HepG2 (cell line): Measurements from ENCODE around the gene DUS1L. TPM values are rescaled to one million over a fixed set of nuclear protein-coding genes. Genes with fewer than 3 reads are reported as not detected.
A peak's percentile ranks its signal among the peaks of the same experiment; 100 is the strongest.

Experiments used
- FUBP1 ChIP-seq: sonication (generic); formaldehyde crosslinking; IDR thresholded peaks from 2 replicates; pipeline ENCODE4 v1.5.1; 2020; ENCODE audit warnings: missing genetic modification reagents, mild to moderate bottlenecking, borderline replicate concordance
- PPARG ChIP-seq: conservative IDR thresholded peaks from 2 replicates; pipeline ENCODE4 v1.6.1; 2016; ENCODE audit warnings: missing biosample characterization, missing genetic modification reagents
- PRDM15 ChIP-seq: sonication (generic); formaldehyde crosslinking; IDR thresholded peaks from 2 replicates; pipeline ENCODE4 v1.4.0; 2020; ENCODE audit warnings: missing genetic modification reagents
- RAD21 ChIP-seq: fragments of 450-650 bp; formaldehyde crosslinking; IDR thresholded peaks from 2 replicates; pipeline ENCODE4 v1.5.0; 2020; ENCODE audit warnings: mild to moderate bottlenecking
- ZBTB7B ChIP-seq: sonication (generic); formaldehyde crosslinking; IDR thresholded peaks from 2 replicates; pipeline ENCODE4 v1.4.0; 2020; ENCODE audit warnings: missing genetic modification reagents
- ZC3H13 ChIP-seq: sonication (generic); formaldehyde crosslinking; IDR thresholded peaks from 2 replicates; pipeline ENCODE4 v1.8.1; 2023; ENCODE audit warnings: mild to moderate bottlenecking, missing genetic modification reagents, moderate library complexity
- ZEB1 ChIP-seq: IDR thresholded peaks from 2 replicates; pipeline ENCODE4 v1.6.1; 2012; ENCODE audit warnings: mild to moderate bottlenecking, low read depth, inconsistent platforms; ENCODE audit not compliant: insufficient replicate concordance
- ZNF451 ChIP-seq: sonication (generic); formaldehyde crosslinking; IDR thresholded peaks from 2 replicates; pipeline ENCODE4 v1.5.0; 2020; ENCODE audit warnings: mild to moderate bottlenecking, missing genetic modification reagents
- ZNF607 ChIP-seq: sonication (generic); formaldehyde crosslinking; IDR thresholded peaks from 2 replicates; pipeline ENCODE4 v1.5.1; 2020; ENCODE audit warnings: missing genetic modification reagents, mild to moderate bottlenecking, borderline replicate concordance
- ZSCAN25 ChIP-seq: sonication (generic); formaldehyde crosslinking; IDR thresholded peaks from 2 replicates; pipeline ENCODE4 v1.8.0; 2022; ENCODE audit warnings: mild to moderate bottlenecking, missing genetic modification reagents
- polyA plus RNA-seq, 8 experiments: library from polyadenylated mRNA; depleted of rRNA in 3 of 8; stranded (reverse) in 7 of 8; unstranded in 1 of 8; fragments of >200 nt; fragmentation: Illumina TruSeq in 4 of 8; extraction: Trizol in 4 of 8; gene quantifications; 2 replicates each; pipeline versions ENCODE4 v1.2.1 to v1.2.3, GENCODE V29; 2011 to 2016; ENCODE audit warnings: low read depth in 4 of 8, missing spikeins in 1 of 8, mixed read lengths in 1 of 8; ENCODE audit not compliant: insufficient read depth in 1 of 8
- total RNA-seq, 5 experiments: library from RNA; depleted of rRNA; stranded (reverse); fragments of >200 nt; fragmentation: Illumina TruSeq; extraction: Trizol; gene quantifications; 2 replicates each; pipeline ENCODE4 v1.2.3, GENCODE V29; 2016; ENCODE audit warnings: low read depth in 1 of 5
- TF ChIP-seq, protein P1 (sequence below): sonication (generic); formaldehyde crosslinking; IDR thresholded peaks from 2 replicates; pipeline ENCODE4 v1.4.0; 2020; ENCODE audit warnings: mild to moderate bottlenecking, missing genetic modification reagents
- TF ChIP-seq, protein P2 (sequence below): sonication (generic); formaldehyde crosslinking; IDR thresholded peaks from 2 replicates; pipeline ENCODE4 v1.4.0; 2020; ENCODE audit warnings: low read depth, mild to moderate bottlenecking, missing genetic modification reagents

The DUS1L gene
- total and polyA plus RNA-seq, 2 of the 13 experiments (the other 11 are each of a cell fraction or from before 2014, with no cell fraction given): 81.0 to 109 TPM

DNA sequence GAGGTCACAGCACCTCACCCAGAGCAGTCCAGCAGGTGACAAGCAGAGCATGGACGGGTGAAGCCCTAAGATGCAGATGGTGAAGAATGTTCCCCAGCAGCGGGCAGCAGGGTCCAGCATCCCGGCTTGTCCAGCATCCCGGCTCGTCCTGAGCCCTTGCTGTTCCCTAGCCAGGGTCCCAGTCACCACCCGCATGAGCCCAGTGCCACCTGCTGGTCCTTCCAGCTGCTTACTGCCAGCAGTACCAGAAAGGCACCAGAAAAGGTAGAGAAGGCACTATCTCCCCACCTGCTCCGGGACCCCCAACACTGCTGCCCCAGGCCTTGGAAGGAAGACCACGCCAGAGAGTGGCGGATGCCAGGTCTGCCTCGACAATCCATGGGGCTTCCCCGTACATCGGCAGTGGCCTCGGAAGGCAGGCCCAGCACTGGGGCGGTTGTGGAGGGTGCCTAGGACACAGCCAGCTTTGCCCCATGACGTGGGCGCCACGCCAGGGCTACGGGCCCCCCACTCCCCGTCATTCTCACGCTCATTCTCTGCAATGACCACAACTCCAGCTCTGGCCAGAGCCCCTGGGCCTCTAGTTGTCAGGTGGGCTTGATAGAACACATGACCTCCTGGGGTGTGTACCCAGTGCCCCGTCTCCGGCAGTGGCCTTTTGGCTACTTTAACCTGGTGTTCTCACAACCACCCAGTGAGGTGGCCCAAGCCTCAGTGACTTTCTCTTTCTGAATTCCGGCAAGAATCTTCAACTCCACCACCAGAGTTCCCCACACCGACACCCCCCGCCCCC lies 44.3 kb downstream of the DUS1L start (continued):
- TF ChIP-seq, protein P1, sequence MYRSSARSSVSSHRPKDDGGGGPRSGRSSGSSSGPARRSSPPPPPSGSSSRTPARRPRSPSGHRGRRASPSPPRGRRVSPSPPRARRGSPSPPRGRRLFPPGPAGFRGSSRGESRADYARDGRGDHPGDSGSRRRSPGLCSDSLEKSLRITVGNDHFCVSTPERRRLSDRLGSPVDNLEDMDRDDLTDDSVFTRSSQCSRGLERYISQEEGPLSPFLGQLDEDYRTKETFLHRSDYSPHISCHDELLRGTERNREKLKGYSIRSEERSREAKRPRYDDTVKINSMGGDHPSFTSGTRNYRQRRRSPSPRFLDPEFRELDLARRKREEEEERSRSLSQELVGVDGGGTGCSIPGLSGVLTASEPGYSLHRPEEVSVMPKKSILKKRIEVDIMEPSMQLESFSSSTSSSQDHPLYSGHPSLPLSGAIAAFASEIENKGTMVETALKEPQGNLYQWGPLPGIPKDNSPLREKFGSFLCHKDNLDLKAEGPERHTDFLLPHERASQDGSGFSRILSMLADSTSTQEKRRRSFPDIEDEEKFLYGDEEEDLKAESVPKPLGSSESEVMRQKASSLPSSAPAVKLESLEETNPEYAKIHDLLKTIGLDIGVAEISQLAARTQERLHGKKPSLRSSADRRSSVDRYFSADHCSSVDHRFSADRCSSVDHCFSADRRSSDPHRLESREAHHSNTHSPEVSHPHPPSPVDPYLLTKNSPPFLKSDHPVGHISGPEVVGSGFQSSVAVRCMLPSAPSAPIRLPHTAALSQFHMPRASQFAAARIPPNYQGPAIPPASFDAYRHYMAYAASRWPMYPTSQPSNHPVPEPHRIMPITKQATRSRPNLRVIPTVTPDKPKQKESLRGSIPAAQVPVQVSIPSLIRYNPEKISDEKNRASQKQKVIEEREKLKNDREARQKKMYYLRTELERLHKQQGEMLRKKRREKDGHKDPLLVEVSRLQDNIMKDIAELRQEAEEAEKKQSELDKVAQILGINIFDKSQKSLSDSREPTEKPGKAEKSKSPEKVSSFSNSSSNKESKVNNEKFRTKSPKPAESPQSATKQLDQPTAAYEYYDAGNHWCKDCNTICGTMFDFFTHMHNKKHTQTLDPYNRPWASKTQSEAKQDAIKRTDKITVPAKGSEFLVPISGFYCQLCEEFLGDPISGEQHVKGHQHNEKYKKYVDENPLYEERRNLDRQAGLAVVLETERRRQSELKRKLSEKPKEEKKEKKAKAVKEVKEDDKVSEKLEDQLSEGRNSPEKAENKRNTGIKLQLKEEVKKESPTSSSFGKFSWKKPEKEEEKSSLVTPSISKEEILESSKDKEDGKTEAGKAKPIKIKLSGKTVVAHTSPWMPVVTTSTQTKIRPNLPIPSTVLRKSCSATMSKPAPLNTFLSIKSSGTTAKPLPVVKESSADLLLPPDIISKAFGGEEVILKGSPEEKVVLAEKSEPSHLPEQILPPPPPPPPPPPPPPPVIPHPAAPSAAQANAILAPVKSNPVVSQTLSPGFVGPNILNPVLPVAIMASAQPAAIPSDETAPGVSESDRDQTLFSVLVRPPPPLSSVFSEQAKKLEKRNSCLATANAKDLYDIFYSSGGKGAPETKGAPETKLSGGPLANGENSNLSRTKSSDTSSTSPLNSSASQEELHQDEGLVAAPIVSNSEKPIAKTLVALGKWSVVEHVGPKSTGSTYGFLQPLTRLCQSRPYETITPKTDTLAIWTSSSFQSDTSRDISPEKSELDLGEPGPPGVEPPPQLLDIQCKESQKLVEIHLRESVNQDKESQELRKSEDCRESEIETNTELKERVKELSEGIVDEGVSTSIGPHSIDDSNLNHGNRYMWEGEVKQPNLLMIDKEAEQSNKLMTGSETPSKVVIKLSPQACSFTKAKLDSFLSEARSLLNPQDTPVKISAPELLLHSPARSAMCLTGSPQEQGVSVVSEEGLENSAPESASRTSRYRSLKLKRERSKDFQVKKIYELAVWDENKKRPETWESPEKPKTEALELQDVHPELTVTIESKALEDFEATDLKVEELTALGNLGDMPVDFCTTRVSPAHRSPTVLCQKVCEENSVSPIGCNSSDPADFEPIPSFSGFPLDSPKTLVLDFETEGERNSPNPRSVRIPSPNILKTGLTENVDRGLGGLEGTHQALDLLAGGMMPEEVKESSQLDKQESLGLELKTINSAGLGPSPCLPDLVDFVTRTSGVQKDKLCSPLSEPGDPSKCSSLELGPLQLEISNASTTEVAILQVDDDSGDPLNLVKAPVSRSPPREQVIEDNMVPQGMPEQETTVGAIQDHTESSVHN: peak; percentile 70; the same call in 1 of the 2 replicates
- TF ChIP-seq ZC3H13 (peak; percentile 76), ZNF607 (peak; percentile 82; the same call in 1 of the 2 replicates), PRDM15 (CRISPR knock-in tag) (peak; percentile 59; the same call in 1 of the 2 replicates), ZBTB7B (CRISPR knock-in tag) (peak; percentile 95), FUBP1 (CRISPR knock-in tag) (0 out of 2 replicates have a peak, but pooled peaks have one; percentile 58), ZNF451 (CRISPR knock-in tag) (peak; percentile 66; the same call in 1 of the 2 replicates), ZSCAN25 (CRISPR knock-in tag) (peak; percentile 56; the same call in 1 of the 2 replicates), PPARG (no peak), ZEB1 (peak; percentile 61), RAD21 (CRISPR knock-in tag) (peak; percentile 98)
- TF ChIP-seq, protein P2, sequence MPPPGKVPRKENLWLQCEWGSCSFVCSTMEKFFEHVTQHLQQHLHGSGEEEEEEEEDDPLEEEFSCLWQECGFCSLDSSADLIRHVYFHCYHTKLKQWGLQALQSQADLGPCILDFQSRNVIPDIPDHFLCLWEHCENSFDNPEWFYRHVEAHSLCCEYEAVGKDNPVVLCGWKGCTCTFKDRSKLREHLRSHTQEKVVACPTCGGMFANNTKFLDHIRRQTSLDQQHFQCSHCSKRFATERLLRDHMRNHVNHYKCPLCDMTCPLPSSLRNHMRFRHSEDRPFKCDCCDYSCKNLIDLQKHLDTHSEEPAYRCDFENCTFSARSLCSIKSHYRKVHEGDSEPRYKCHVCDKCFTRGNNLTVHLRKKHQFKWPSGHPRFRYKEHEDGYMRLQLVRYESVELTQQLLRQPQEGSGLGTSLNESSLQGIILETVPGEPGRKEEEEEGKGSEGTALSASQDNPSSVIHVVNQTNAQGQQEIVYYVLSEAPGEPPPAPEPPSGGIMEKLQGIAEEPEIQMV (CRISPR knock-in tag): 0 out of 2 replicates have a peak, but pooled peaks have one; percentile 68
